DND-41 (cell line): ENCODE data around the gene ABCF2.

Source experiments
- ATAC-seq: fragments of 200-7000 bp; cut with Tn5 transposase; 3 replicates; pipeline ENCODE4 v1.9.1; 2021; ENCODE audit warnings: low read depth; ENCODE audit not compliant: insufficient read depth
- DNase-seq: peaks from one replicate; pipeline ENCODE4 v3.0.0-alpha.2; 2020
- H2AFZ ChIP-seq: 2 replicates; pipeline ENCODE4 v1.6.0; 2012; ENCODE audit warnings: low read depth, low read length
- H3K27ac ChIP-seq: 2 replicates; pipeline ENCODE4 v1.5.1; 2012; ENCODE audit warnings: low read length, inconsistent platforms
- H3K27me3 ChIP-seq: fragments of 200-600 bp; sonication (generic); 2 replicates; pipeline ENCODE4 v1.6.0; 2012; ENCODE audit warnings: low read length, mild to moderate bottlenecking, inconsistent platforms; ENCODE audit not compliant: insufficient read depth, poor library complexity
- H3K36me3 ChIP-seq: 2 replicates; pipeline ENCODE4 v1.5.1; 2012; ENCODE audit warnings: low read length, inconsistent platforms; ENCODE audit not compliant: insufficient read depth
- H3K4me1 ChIP-seq: 2 replicates; pipeline ENCODE4 v1.5.1; 2012; ENCODE audit warnings: mild to moderate bottlenecking, low read length; ENCODE audit not compliant: insufficient read depth
- H3K4me2 ChIP-seq: 2 replicates; pipeline ENCODE4 v1.6.0; 2012; ENCODE audit warnings: mild to moderate bottlenecking, moderate library complexity, low read length, inconsistent platforms; ENCODE audit not compliant: insufficient read depth
- H3K4me3 ChIP-seq, 2 experiments: fragments of 200-600 bp in 1 of 2; shearing (Covaris generic) in 1 of 2; 2 replicates each; pipeline ENCODE4 v1.5.1; 2012 to 2016; ENCODE audit warnings: inconsistent platforms in 2 of 2, low read length in 2 of 2, mild to moderate bottlenecking in 2 of 2, low read depth in 1 of 2, moderate library complexity in 1 of 2
- H3K79me2 ChIP-seq: 2 replicates; pipeline ENCODE4 v1.6.0; 2012; ENCODE audit warnings: low read length, inconsistent platforms; ENCODE audit not compliant: insufficient read depth
- H3K9ac ChIP-seq: 2 replicates; pipeline ENCODE4 v1.6.0; 2012; ENCODE audit warnings: low read depth, mild to moderate bottlenecking, inconsistent platforms, low read length, moderate library complexity
- H3K9me3 ChIP-seq: 2 replicates; pipeline ENCODE4 v1.5.1; 2012; ENCODE audit warnings: low read length, moderate library complexity, mild to moderate bottlenecking, inconsistent platforms; ENCODE audit not compliant: insufficient read depth, severe bottlenecking
- H4K20me1 ChIP-seq: 2 replicates; pipeline ENCODE4 v1.6.0; 2012; ENCODE audit warnings: low read length; ENCODE audit not compliant: insufficient read depth
- CTCF ChIP-seq: IDR thresholded peaks from 2 replicates; pipeline ENCODE4 v1.5.1; 2012; ENCODE audit warnings: borderline replicate concordance, low read length, moderate library complexity, mild to moderate bottlenecking; ENCODE audit not compliant: poor library complexity, severe bottlenecking; ENCODE audit errors: extremely low read depth
- EZH2 ChIP-seq: IDR thresholded peaks from 3 replicates; pipeline ENCODE4 v1.6.1; 2012; ENCODE audit warnings: borderline replicate concordance, low read depth, mild to moderate bottlenecking, moderate library complexity, low read length, inconsistent platforms; ENCODE audit not compliant: severe bottlenecking

ABCF2 gene

GRCh38 chr7:151175793-151176311, 51.2 kb downstream of the ABCF2 start:
- no peak overlapping the region for H3K4me2 ChIP-seq
- H3K9me3 ChIP-seq: no peaks in the 10 kb centered on the region
- no peaks in the 10 kb centered on the region for H3K79me2 ChIP-seq
- H2AFZ ChIP-seq: no peak overlapping the region
- no peak overlapping the region for H3K27ac ChIP-seq
- no peaks in the 10 kb centered on the region; the same call in 1 of the 2 replicates for H3K4me1 ChIP-seq
- H3K36me3 ChIP-seq: no peaks in the 10 kb centered on the region
- TF ChIP-seq CTCF: no peak
- TF ChIP-seq EZH2: no peak
- H4K20me1 ChIP-seq: 0 out of 2 replicates have a peak, but pooled peaks cover 6% of the 10 kb centered on the region
- no peak overlapping the region for H3K9ac ChIP-seq
- no peak for DNase-seq
- ATAC-seq: no peak
- H3K27me3 ChIP-seq: peaks cover 16% of the 10 kb centered on the region
- H3K4me3 ChIP-seq: no peak overlapping the region

- Histone ChIP-seq H3K9me3 (no peaks in the 10 kb centered on the region), H3K4me3 (no peak overlapping the region), H3K4me1 (no peaks in the 10 kb centered on the region; the same call in 1 of the 2 replicates), H4K20me1 (0 out of 2 replicates have a peak, but pooled peaks cover 6% of the 10 kb centered on the region), H2AFZ (no peak overlapping the region), H3K27ac (no peak overlapping the region), H3K36me3 (no peaks in the 10 kb centered on the region), H3K27me3 (peaks cover 16% of the 10 kb centered on the region), H3K4me2 (no peak overlapping the region), H3K9ac (no peak overlapping the region), H3K79me2 (no peaks in the 10 kb centered on the region)
- TF ChIP-seq CTCF: no peak
- TF ChIP-seq EZH2: no peak
- no peak for DNase-seq
- no peak for ATAC-seq
Measured at GRCh38 chr7:151175047-151175792, 51.8 kb downstream of the ABCF2 start.

GRCh38 chr7:151174246-151175046, 52.6 kb downstream of the ABCF2 start:
- peaks cover 14% of the 10 kb centered on the region for H3K27me3 ChIP-seq
- no peak for ATAC-seq
- H3K4me1 ChIP-seq: no peaks in the 10 kb centered on the region; the same call in 1 of the 2 replicates
- no peak overlapping the region for H2AFZ ChIP-seq
- H3K79me2 ChIP-seq: no peaks in the 10 kb centered on the region
- no peaks in the 10 kb centered on the region for H3K9me3 ChIP-seq
- no peak for DNase-seq
- H3K4me3 ChIP-seq: no peak overlapping the region
- H3K4me2 ChIP-seq: no peak overlapping the region
- no peaks in the 10 kb centered on the region for H3K36me3 ChIP-seq
- H4K20me1 ChIP-seq: 0 out of 2 replicates have a peak, but pooled peaks cover 6% of the 10 kb centered on the region
- no peak overlapping the region for H3K27ac ChIP-seq
- H3K9ac ChIP-seq: no peak overlapping the region
- TF ChIP-seq CTCF (no peak), EZH2 (no peak)
